Measurements from ENCODE around the gene TBPL1.

GRCh38 chr6:133983099-133983939, 30.3 kb downstream of the TBPL1 start:
- no peak for TF ChIP-seq EZH2 (IDR thresholded peaks at IDR 0.05)
- TF ChIP-seq POLR2AphosphoS5 (IDR thresholded peaks at IDR 0.05; ENCODE audit: borderline replicate concordance, low read depth, low read length): peak; percentile 60; the same call in 1 of the 2 replicates
